GM21360 (cell line): ENCODE data around the gene DLX6.
A peak's percentile ranks its signal among the peaks of the same experiment; 100 is the strongest.

ENCODE experiments used
- ATAC-seq: cut with Tn5 transposase; IDR thresholded peaks from one replicate; pipeline ENCODE4 v1.9.1; 2021; ENCODE audit warnings: mild to moderate bottlenecking, moderate library complexity; ENCODE audit not compliant: unreplicated experiment

The DLX6 gene

DNA sequence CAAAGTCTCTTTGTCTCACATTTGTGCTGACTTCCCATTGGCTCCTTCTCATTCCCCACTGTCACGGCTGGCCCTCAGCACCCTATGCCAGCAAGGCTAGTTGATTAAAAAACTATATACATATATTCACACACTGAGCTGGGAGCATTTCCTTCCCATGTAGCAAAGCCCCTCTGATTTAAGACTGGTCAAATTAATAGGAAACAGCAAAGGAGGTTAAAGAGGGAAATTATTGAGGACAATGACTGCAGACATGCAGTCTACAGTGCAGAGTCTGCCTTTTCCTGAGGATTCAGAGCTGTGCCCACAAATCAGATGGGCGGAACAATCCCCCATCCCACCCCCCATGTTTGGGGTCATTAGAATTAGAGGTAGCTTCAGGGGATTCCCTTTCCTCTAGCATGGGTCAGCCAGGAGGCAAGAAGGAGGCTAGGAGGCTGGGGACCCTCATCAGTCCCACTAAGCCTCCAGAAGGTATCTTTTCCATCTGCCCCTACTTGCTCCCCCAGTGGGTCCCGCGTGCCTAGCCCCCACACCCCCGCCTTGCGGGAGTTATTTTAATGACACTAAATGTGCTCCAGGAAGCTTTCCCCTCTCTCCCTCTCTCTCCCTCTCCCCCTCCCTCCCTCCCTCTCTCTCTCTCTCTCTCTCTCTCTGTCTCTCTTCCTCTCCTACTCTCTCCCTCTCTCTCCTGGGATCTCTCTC, 9.8 kb upstream of the DLX6 start:
- ATAC-seq, result no peak

DNA sequence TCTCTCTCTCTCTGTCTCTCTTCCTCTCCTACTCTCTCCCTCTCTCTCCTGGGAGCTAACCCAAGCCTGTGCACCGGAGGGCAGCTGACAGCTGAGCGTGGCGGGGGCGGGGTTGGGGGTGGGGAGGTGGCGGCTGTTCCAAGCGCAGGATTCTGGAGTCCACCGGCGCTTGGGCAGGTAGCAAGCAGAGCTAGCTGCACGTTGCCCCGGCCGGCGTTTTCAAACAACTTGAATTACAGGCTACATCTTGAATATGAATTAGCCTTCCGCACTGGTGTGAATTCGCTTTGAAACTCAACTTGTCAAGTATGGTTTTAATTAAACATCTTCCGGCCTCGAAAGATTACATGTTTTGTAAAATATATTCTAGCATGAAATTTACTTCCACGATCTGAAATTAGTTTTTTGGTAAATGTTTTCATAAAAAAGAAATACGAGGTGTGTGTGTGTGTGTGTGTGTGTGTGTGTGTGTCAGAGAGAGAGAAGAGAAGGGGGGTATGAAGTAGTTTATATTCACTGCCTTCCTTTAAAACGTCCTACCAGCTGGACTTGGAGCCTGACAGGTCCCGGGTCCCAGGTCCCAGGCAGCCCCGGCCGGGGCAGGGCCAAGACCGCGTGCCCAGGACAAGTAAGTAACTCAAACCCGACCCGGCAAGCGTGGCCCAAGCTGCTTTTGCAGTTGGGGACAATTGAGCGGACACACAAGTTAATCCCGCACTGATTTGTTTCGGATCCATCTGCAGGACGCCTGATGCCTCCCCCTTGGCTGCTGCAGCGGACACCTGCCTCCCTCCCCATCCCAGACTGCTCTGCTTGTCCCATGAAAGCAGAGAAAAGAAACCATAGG, 9.0 kb upstream of the DLX6 start:
- no peak for ATAC-seq

DNA sequence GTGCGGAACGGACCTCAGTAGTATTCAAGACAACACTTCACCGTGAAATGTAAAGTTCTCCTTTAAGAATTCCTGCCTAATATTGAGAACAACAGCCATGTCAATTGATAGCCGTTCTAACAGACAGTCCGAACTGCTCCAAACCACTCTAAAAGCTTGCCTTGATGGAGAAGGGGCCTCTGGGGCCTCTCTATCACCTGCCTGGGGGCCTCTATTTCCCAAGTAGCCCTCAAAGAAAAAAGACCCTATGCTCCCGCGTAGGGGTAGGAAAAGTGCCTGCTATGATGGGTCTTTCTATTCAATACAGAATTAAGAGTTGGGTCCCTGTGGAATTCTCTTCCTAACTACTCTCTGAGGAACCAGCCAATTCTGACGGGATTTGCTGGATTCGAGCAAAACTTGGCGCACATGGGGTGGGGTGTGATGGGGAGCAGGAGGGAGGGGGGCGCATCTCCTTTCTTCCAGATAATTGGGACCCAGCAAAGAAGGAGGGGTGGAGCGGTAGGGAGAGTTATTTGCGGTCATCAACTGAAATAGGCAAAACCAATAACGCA, 8.3 kb upstream of the DLX6 start:
- ATAC-seq, result no peak

DNA sequence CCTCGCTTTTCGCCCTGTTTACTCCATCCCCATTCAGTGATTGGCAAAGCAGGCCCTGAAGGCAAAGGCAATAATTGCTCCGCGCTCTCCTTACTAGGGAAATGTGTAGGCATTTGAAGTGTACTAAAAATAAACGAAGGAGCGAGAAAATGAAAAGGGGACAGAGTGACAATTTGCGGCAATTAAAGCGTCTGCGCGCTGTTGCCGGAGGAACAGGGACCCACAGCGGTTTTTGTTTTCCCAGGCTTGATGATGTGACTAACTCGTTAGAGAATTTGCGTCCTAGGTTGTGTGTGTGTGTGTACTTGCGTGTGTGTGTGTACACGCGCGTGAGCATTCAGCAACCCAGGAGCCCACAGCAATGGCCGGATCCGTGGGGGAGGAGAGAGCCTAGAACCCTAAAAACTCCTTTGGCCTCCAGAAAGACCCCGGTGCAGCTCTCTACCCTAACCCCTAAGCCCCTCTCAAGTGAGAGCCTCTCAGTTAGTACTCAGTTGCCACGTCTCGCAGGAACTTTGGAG, 7.8 kb upstream of the DLX6 start:
- no peak for ATAC-seq

DNA sequence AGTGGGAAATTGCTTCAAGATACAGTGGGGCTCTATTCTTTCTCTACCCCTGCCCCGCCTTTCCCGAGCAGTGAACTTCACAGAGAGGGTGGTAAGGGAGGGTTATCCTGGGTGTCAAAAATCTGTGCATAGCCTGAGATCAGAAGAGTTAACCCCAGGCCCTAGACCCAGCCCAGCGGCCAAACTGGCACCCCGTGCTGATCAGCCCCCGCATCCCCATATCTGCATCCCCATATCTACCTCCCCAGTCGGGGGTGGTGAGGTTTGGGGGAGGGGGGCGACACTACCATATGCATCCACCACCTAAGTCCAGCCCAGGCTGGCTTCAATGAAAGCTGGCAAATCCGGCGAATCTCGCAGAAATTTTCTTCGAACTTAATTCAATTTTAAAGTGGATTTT, 7.0 kb upstream of the DLX6 start:
- no peak for ATAC-seq

DNA sequence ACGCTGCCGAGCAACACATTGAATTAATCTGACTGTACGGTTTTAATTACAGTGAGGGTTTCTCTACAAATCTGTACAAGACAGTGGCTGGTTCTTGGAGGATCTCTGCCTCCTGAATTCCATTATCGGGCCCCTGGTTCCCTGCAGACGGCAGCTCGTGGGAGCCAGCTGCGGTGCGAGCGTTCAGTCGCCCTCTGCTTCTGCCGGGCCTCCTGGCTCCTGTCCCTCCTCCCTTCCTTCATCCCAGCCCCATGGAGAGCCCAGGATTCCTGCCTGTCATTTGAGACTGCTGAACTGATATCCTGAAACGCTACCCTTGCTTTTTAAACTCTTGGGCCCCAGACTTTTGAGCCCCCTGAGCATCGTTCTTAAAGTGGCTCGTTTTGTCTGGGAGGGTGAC, 6.6 kb upstream of the DLX6 start:
- no peak for ATAC-seq

- ATAC-seq, result no peak
These were observed 4.1 kb upstream of the DLX6 start for GRCh38 chr7:97001221-97001620.

DNA sequence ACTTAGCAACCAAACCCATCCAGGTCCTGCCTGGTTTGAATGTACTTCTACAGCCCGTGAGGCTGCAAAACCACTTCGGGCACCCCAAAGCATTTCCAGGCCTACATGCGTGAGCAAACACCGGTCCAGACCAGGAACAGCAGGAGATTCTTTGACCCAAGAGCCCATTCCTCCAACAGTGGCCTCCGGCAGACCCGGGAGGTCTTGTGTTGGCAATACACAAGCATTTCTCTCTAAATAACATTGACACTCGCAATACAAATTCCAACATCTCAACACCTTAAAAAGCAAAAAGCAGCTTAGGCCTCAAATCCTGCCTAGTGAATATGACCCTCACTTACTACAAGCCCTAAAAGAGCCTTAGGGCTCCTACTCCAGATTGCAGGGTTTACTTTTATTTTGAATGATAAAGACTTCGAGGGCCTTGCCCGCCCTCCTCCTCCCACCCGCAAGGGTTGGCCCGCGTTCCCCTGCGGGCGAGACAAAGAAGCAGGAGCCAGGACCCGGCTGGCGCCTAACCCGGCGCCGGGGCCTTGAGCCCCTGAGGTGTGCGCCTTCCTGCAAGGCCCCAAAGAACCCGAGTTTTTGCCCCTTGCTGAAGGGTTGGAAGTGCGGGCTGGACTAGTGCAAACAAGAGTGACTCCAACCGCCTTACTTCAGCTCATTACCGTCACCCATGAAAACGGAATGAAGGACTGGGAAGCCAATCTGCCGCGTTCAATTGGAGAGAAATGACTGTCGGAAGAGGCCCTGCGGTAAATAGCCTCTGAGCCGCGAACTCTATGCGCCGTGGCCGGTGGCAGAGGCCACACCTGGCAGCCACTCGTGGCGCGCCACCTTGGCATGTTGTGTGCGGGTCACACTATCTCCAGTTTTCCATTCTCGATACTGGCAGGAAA, 3.4 kb upstream of the DLX6 start:
- no peak for ATAC-seq

- no peak for ATAC-seq
These were observed 2.6 kb upstream of the DLX6 start for GRCh38 chr7:97002555-97003261.

DNA sequence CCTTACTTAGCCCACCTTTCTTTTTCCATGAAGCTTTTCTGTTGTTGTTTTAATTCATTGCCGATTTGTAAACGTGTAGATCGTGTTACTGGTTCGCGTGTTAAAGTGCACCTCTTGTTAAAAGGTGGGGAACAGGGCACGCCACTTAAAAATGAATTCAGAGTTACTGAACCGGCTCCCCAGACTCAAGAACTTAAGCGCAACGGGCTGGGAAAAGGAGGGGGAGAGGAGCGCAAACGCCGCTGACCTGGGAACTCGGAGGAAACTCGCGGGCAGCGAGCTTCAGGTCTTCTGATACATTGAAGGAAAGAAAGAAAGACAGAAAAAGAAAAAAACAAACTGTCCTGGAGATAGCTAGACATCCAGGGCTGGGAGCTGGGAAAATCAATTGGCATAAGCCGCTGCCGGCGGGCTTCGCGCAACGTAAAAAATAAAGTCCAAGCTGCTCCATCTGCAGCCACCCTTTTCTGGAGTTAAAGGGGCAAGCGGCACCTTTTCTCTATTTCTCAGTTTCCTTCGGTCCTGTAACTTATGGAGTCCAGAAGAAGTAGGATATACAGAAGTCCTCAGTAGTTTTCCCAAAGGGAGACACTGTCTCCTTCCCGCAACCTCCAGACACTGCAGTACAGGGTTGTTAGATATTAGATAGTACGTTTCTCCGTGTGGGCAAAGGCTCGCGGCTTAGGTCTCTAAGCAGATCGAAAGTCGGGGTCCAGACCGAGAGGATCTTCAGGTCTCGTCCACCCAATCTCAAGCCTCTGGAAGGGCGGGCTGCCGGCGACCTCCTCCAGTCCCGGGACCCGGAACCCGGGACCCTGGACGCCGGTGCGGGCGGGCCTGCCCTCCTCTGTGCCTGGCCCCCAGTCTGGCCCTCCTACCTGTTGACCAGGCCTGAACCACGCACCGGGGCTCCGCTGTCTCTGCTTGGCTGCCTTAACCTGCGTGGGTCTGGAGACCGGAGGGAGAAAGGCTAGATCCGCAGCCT, 1.8 kb upstream of the DLX6 start:
- ATAC-seq, result no peak

GRCh38 chr7:97004247-97005182, 838 bp upstream of the DLX6 start:
- no peak for ATAC-seq

GRCh38 chr7:97006055-97006815, 882 bp downstream of the DLX6 start:
- peak; percentile 80 for ATAC-seq

DNA sequence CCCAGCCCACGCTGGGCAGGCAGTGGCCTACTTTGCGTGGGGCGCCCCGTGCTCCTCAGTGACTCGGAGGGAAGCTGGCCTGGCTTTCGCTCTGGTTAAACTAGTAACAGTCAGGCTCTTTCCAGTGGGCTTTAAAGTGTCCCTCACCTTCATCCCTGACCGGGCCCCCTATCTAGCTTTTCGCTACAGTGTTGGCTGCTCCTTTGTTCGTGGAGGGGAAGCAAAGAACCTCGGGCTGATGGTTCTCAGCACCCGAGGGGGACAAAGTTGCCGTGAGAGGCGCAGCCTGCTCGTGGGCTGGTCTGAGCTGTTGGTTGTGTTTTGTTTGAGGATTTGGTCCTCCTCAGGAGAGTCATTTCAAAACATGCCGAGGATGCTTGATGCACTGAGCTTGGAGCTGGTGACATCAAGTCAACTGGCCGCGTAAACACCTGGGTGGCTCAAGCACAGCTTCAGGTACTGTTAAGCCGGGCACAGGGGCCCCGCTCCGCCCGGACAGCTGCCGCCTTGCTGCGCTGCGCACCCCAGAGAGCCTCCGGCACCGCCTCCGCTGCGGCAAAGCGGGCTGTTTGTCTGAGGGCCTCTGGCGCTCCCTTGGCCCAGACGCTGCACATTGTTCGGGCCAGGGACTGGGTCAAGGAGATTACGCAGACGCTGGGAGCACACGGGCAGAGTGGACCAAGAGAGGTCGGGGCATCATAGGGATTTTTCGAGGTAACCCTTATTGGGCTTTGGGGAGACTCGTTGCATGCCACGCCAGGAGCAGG, 1.6 kb downstream of the DLX6 start:
- ATAC-seq, result no peak

- ATAC-seq, result no peak
These were observed 2.2 kb downstream of the DLX6 start for GRCh38 chr7:97007583-97007861.

DNA sequence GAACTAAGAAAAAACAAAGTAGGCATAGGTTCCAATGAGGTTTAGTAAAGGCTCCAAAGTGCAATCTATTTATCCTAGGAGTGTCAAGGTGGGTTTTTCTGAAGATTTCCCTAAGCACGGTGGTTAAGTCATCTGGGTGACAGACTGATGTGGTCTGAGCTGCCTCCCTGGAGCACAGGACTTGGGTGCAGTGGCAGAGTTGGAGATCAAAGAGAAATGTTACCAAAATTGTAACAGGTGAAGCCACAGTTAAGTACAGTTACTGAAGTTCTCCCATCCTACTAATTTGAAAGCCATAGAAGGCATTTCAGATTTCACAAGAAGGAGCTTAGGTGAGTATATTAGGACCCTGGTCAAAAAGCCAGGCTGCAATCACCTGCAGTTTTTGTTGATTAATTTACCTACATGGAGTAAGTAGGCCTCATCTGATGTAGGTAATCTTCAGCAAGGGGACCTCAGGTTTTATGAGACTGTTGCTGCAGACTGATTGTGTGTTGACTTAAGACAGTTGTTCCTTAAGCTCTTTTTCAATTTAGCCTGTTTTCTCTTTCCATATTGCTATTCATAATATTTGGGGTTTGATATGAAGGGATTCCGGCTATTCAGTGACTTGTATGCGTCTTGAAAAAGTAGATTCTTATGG, 3.0 kb downstream of the DLX6 start:
- no peak for ATAC-seq
